ENCODE measurements around the gene PKD1L1.
"Not testable (repeated sequence)": the region's sequence is repeated elsewhere in the genome, so short reads cannot be mapped to it uniquely, and the experiment has no call there.

The PKD1L1 gene

DNA sequence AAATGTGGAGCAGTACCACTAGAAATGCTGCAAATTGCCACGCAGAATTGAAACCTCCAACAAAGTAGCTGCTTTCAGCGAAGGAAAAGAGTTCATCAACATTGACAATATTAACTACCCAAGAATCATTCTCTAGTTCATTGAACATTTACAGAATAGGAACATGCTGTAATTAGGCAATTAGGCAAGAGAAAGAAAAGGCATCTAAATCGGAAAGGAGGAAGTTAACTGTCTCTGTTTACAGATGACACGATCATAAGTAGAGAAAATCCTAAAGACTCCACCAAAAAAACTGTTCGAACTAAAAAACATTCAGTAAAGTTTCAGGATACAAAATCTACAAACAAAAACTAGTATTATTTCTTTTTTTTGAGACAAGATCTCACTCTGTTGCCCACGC, 8.9 kb upstream of the PKD1L1 start:
- DNase-seq = no peak

DNA sequence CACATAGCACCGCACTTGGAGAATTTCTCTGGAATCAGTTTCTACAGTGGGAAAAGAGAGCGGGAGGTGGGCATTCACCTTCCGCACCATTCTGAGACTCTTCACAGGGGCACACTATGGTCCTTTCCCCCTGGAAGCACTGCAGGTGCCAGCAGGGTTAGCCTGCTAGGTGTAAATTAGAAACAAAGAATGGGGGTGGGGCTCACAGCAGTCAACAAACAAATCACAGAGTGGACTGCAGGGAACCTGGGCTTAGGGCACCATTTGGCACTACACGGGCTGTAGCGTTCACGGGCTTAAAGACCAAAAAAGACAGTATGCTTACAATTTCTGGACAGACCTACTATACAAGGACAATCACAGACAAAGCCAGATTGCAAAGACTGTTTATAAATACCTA, 8.0 kb upstream of the PKD1L1 start:
- peak; percentile 20 for DNase-seq

DNA sequence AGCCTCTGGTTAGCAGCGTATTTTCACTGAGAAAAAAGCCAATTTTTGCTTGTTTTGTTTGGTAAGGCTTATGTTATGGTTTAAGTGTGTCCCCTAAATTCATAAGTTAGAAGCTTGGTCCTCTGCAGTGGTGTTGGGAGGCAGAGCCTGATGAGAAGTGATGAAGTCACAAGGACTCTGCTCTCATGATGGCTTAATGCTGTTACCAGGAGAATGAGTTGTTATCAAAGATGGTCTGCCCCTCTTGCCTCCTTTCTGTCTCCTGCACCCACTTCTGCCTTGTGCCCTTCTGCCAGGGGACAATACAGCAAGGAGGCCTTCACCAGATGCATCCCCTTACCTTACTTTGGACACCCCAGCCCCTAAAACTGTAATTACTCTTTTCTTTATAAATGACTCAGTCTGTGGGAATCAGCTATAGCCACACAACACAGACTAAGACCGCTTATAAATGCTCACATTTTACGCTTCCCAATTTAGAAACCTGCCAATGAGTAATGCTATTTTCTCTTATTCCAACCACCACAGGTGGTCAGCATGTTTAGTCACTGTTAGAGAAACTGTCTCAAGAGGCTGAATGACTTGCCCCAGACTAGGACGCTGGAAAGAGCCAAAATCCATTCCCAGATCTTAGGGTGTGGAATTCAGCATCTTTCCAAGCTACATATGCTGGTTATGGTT, 6.1 kb upstream of the PKD1L1 start:
- peak; percentile 15 for DNase-seq

DNA sequence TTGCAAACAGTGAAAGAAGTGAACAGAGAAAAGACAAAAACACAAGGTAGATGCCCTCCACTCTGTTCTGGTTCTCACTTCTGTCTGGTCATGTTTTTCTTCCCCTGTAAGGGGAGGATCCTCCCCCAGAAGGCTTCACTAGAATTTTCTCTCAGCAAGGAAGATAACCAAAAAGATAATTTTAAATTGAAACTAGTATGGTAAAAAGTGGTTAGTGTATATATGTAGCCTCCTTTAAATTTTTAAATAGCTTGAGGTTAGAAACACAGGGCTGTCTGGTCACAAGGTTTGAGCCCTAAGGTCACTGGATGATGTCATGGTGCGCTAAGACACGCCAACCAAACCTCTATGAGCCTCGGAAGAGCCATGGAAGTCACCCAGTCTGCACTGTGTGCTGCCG, 5.6 kb upstream of the PKD1L1 start:
- no peak for DNase-seq

DNA sequence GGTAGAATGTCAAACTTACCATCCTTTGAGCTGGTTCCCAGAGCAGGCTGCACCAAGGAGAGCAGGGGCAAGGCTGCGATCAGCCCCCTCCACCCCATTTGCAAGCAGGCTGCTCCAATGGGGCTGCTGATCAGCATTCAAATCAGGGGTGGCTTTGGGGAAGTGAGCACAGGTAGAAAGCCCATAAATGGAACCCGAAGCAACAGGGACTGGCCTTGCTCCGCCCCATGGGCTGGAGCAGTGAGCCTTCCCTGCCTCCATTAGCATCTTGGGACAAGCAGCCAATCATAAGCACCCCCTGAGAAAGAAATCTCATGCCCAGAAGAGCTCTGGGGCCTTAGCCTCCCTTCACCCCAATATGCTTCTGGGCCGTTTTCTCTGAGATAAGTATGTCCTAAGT, 4.0 kb upstream of the PKD1L1 start:
- peak; percentile 32 for DNase-seq

DNA sequence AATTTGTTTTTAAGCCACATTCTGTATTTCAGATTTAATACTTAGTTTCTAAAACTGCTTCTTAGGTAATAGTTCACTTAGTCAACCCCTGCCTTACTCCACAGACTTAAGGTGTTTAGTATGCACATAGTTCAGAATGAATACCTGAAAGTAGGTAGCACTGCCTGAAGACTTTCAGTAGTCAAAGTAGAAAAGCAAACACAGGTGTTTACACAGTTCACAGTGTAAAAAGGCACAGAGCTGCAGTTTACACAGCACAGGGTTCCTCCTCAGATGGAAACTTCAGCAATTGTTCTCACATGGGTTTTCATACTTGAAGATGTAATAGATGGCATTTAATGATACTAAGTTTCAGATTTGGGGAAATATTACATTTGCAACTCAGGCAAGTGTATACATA, 3.1 kb upstream of the PKD1L1 start:
- no peak for DNase-seq

DNA sequence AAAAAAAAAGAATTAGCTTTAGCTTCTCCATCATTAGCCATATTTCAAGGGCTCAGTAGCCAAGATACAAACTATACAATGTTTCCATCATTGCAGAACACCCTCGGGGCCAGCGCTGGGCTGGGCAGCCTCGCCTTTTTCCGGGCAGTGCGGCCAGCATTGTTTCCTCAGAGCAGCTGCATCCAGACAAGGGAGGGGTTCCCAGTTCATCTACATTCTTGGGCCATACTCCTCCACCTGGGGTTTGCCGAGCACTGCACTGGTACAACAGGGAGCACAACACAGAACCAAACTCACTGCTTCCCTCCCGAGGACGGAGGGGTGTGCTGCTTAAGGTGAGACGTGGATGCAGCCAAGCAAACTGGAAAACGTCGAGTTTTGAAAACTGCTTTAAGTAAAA, 2.4 kb upstream of the PKD1L1 start:
- no peak for DNase-seq

DNA sequence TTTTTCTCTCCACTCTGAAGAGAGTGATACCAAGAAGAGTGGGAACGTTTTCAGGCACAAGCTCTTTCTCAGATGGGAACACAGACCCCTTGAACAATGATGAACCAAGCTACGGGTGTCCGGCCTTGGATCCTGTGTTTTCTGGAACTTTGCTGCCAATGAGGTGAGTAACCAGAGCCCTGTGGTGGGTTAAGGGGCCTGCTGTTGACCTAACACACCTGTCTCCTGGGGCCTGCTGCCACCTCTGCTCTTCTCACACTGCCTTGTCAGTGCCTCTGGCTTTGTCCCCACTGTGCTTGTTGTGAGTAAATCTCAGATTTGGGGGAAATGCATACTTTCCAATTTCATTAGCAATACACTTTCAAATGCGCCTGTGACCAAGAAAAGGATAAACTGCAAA, 1.4 kb upstream of the PKD1L1 start:
- DNase-seq = no peak

DNA sequence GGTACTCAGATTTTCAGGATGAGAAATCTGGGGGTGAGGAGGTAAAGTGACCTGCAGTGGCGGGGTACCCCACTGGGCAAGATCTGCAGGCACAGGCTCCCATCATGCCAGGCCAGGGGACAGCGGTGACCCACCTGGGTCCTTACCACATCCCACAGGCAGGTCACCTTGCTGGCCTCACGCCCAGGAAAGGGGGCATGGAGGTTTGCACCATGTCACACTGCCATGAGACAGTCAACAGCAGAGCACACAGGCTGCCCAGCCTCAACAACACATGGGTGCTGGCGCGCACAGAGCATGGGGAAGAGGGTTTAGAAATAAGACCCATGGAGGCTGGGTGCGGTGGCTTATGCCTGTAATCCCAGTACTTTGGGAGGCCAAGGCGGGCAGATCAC, 914 bp downstream of the PKD1L1 start:
- no peak for DNase-seq

DNA sequence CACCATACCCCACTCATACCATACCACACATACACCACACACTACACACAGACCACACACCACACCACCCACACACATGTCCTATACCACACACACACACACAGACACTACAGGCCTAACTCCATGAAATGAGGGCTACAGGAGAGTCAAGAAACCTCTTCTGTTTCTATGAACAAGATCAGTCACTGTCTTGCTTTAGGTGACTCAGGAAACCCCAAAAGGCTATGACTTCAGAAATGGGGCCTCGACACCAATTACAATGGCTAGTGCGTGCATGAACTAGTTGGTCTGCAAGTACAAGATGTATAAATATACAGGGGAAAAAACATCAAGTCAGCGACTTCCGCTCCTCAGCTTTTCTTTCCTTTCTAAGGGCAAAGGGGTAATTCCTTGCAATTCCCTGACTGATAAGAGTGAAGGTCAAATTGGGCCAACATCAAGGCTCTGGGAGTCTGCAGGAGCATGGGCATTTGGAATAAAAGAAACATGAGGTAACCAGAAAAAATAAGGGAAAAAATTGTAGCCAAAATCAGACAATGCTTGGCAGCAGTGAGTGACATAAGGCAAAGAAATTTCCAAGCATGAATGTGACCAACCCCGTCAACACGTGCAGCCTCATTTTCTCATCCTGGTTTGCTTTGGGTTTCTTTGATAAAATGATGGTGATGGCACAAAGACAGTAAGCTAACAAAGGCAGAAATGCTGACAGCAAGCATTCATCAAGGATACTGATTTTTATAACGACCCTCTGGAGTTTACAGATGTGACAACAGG, 1.5 kb downstream of the PKD1L1 start:
- no peak for DNase-seq

DNA sequence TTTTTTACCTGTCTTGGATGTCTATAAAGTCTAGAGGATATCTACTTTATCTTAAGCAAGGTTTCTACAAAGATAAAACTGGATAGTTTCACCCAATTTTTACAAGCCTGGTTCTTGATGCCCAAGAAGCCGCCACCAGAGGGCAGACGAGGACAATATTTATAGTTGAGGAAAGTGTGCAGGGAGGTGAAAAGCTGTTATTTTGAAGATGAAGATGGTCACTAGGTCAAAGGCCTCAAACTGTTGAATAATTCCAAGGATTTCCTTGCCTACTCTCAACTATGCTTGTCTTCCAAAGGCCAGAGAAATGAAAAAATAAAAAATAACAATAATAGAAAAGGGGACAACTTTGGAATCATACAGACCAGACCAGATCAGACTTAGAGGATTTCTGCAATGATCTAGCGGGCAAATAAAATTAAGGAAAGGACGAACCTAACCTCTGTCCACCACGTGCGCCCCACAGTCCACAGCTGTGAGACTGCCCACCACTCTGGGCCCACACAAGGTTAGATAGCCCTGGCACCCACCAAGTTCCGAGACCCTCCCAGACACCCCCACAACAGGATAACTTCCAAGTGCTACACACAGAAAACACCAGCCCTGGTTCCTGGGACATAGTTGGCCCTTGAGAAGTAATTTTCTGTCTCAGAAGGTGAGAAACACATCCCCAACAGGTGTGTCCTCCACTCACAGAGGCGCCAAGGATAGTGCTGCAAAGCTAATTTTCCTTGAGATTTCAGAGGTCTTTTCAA, 2.8 kb downstream of the PKD1L1 start:
- DNase-seq = peak; percentile 89

DNA sequence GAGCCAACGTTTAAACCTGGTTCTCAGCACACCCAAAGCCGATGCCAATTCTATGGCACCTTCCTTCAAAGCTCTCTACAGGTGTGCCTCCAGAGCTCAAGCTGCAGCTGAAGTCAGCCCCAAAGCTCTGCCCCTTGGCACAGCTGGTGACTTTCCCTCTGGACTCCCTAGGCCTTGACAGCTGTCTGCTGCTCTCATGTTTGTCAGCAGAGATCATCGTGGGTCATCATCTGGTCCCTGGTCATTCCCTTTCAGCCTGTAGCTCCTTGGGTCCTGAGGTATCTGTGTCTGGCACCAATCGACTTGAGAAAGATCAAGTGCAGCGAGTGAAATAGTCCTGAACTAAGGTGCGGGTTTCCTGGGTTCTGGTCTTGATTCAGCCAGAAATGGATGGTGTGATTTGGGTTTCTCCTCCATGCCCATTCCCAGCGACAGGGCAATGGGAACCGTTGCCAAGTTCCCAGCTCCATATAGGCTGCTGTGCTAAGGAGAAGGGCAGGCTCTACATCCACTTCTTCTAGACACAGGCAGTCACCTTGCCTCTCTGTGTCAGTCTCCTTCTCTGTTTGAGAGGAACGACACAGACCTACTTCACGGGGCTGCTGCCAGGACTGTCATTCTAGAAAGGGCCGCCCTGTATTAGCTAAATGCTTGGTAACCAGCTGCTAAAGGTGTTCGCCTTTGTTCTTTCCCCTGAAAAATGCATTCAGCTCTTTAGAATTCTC, 3.6 kb downstream of the PKD1L1 start:
- no peak for DNase-seq

DNA sequence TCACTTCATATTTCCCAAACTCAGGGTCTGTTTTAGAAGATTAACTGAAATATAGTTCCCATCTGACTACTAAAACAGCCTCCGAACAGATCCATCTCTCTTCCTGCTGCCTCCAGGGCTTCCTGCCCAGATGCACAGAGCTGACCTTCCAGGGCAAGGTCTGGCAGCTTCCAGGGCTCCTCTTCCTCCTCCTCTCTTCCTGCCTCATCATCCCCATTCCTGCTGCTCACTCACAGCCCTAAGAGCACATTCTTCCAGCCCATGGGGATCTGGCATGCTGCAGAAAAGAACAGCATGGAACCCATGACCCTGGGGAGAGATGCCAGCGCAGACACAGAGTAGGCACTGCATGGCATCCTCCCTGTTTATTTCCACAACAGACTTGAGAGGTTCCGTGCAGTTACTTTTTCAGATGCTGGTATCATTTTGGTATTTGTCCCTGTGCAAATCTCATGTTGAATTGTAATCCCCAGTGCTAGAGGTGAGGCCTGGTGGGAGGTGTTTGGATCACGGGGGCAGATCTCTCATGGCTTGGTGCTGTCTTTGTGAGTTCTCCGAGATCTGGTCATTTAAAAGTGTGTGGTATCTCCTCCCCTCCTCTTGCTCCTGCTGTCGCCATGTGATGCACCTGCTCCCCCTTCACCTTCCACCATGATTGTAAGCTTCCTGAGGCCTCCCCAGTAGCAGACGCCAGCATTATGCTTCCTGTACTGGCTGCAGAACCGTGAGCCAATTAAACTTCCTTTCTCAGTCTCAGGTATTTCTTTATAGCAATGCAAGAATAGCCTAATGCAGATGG, 4.4 kb downstream of the PKD1L1 start:
- no peak for DNase-seq

DNA sequence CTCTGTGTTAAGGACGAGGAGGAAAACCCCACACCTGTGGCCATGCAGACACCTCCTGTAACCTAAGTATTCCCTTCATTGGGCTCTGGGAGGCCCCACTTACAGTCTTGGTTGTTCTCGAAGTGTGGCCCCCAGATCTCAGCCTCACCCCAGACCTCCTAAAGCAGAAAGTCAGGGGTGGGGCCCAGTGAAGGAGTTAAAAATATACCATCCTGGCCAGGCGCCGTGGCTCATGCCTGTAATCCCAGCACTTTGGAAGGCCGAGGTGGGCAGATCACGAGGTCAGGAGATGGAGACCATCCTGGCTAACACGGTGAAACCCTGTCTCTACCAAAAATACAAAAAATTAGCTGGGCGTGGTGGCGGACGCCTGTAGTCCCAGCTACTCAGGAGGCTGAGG, 5.6 kb downstream of the PKD1L1 start:
- DNase-seq = not testable (repeated sequence)

DNA sequence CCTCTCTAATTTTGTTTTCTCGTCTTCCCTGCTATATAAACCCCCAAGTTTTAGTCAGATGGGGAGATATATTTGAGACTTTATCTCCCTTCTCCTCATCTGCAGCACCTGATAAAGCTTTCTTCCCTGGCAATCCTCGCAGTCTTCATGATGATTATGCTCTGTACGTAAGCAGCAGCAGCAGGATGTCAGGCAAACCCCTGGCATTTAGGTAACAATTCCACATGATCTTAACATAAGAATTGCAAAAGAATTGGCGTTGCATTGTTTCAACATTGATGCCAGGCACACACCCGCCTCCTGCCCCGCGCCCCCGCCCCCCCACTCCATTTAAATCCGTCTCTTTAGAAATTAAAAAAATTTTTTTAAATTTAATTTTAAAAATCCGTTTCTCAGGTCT, 6.1 kb downstream of the PKD1L1 start:
- no peak for DNase-seq

DNA sequence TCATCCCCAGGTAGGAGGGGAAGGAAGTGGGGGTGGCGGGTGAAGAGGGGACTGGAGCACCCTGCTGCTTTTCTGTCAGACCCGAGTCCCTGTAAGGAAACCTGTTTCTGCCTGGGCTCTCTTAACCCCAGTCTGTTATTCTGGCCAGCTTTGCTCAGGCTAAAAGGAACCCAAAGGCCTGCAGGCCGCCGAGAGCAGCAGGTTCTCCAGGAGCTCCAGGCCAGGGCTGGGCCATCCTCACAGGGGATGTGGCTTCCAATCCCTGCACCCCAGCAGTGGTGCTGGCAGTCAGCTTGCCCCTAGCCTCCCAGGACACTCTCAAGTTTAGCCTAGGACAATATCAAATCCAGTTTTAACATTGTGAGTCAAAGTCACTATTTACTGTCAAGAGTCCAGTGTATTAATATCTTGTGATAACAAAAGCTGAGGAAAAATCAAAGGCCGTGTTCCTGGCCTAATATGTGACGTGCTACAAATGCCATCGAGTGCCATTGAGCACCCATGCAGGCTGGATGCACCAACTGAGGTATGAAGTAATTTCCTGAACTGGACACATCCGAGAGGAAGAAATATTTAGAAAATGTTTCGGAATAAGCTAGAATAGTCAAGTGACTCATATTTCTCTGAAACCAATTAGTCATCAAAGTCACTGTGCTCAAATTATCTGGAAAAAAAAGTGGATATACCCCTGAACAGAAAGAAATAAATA, 7.0 kb downstream of the PKD1L1 start:
- DNase-seq = no peak

DNA sequence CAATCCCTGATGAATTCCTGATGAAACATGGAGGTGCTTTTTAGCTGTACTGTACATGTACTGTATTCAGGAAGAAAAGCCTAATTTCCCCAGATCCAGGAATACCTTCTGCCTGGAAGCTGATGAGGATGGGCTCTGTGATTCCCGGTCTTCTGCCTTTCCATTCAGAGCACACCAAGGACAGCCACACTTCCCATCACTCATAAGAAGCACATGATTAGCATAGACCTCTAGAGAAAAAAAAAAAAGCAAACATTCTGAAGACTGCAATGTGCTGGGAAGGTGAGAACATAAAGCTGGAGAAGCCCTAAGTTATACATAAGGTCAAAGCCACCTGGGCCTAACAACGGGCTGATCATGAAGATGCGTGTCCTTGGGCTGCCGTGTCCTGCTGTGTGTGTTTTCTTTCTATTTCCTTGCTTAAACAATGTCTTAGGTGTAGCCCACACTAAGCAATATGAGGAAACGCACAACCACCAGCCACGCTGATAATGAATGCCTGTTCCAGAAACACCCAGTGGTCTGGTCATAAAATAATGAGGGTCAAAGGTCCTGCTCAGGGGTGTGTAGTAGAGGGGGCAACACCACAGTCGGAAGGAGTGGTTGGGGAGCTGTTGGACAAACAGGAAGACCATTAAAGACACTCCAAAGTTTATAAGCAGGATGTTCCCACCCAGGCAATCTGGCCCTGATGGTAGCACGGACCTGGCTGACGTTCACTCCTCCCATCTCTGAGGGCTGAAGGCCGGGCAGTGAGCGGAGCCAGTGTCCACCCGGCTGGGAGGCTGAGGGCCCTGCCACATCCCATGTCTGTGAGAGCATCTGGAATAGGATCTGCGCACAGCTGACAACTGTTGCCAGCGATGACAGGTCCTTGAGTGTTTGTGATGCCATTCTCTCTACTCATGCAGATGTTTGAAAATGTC, 7.9 kb downstream of the PKD1L1 start:
- DNase-seq = no peak

DNA sequence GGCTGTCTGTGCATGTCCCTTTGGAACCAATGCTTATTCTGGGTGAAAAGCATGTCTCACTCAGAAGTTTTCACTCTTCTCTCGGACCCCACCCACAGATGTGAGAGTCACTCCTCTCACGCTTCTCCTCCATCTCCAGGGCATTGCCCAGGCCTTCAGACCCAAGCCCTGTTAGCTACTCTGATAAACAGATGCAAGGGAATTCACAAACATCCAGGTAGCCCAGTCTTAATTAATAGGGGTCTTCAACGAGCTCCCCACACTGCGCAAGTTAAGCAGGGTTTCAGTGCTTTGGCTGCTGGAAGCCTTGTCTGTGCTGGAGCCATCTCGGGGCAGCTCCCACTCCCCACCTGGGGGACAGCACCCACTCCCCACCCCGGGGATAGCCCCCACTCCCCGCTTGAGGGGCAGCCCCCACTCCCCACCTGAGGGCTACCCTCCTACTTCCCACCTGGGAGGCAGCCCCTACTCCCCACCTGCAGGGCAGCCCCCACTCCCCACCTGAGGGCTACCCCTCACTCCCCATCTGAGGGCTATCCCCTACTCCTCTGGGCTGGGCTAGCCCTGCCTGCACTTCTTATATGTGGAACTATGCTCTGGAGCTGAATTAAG, 8.7 kb downstream of the PKD1L1 start:
- no peak for DNase-seq

DNA sequence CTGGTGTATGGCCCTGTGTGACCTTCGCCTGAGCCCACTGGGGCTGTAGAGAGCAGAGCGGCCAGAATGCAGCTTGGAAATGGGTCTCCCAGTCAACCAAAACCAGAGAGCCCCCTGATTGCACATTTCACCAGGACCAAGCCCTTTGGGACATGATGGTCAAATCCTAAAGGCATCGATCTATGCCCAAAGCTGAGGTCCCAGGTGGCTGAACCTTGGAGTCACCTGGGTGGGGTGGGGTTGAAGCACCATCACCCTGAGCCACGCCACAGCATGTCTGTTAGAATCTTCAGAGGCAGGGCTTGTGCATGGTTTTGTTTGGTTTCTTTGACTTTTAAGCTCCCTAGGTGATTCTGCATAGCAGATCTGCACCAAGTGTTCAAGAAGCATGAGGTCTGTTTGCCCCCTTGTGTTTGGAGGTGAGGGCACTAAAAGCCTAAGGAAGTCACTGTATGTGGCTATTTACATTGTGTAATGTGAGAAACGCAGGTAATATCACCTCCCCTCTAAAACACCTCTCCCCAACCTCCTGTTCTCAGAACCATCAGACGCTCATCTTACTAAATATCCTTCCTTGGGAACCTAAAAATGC, 9.6 kb downstream of the PKD1L1 start:
- DNase-seq = no peak
